GM12875 (cell line): ENCODE measurements around the gene KCNT1.

ENCODE experiments used
- H3K4me3 ChIP-seq: one replicate; pipeline ENCODE4 v1.5.1; 2011; ENCODE audit warnings: low read depth, low read length, control low read depth
- CTCF ChIP-seq: IDR thresholded peaks from 2 replicates; pipeline ENCODE4 v1.5.1; 2011; ENCODE audit warnings: low read depth, mild to moderate bottlenecking, control low read depth, inconsistent platforms, low read length, moderate library complexity, borderline replicate concordance; ENCODE audit not compliant: insufficient read depth

KCNT1 gene

DNA sequence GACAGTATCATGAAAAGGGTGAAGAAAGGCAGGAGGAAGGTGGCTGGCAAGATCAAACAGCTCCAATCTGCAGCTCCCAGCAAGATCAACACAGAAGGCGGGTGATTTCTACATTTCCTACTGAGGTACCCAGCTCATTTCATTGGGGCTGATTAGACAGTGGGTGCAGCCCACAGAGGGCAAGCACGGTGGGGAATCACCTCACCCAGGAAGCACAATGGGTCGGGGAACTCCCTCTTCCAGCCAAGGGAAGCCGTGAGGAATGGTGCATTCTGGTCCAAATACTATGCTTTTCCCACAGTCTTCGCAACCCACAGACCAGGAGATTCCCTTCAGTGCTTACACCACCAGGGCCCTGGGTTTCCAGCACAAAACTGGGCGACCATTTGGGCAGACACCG lies 138.6 kb downstream of the KCNT1 start:
- H3K4me3 ChIP-seq: no peak overlapping the region
- TF ChIP-seq CTCF: no peak
